Measurements from ENCODE around the gene KPTN.

DNA sequence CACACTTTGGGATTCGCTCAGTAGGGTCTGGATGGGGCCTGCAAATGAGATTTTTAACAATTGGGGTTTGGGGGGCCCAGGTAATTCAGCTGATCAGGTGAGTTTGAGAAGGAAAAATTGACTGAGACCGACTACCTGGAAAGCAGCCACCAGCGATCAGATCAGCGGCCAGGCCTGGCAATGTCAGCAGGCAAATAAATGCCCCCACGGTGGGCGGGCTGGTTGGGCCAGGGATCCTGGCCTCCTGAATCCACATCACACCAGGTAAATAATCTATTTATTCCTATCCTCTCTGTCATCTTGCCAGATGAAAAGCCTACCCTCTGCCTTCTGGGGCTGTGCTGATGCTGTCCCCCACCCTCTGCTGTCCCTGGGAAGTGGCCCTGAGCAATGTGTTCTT lies 21.5 kb upstream of the KPTN start:
- TF ChIP-seq, protein P1, sequence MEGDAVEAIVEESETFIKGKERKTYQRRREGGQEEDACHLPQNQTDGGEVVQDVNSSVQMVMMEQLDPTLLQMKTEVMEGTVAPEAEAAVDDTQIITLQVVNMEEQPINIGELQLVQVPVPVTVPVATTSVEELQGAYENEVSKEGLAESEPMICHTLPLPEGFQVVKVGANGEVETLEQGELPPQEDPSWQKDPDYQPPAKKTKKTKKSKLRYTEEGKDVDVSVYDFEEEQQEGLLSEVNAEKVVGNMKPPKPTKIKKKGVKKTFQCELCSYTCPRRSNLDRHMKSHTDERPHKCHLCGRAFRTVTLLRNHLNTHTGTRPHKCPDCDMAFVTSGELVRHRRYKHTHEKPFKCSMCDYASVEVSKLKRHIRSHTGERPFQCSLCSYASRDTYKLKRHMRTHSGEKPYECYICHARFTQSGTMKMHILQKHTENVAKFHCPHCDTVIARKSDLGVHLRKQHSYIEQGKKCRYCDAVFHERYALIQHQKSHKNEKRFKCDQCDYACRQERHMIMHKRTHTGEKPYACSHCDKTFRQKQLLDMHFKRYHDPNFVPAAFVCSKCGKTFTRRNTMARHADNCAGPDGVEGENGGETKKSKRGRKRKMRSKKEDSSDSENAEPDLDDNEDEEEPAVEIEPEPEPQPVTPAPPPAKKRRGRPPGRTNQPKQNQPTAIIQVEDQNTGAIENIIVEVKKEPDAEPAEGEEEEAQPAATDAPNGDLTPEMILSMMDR (IDR thresholded peaks at IDR 0.05; ENCODE audit: low read depth, low read length, poor library complexity, severe bottlenecking): no peak
- no peak for TF ChIP-seq EZH2phosphoT487 (IDR thresholded peaks at IDR 0.05; ENCODE audit: borderline replicate concordance, low read length)

Measured in DOHH2 (cell line).